GM10266 (cell line): ENCODE results near the gene CSNK1G3.

Experiments used
- DNase-seq: peaks from one replicate; pipeline ENCODE4 v3.0.0; 2012; ENCODE audit errors: extremely low spot score
- CTCF ChIP-seq: IDR thresholded peaks from 2 replicates; pipeline ENCODE4 v1.5.1; 2012; ENCODE audit warnings: mild to moderate bottlenecking, low read depth; ENCODE audit not compliant: control insufficient read depth, insufficient read depth; ENCODE audit errors: missing control alignments

Gene CSNK1G3

GRCh38 chr5:123528065-123528464, 16.1 kb downstream of the CSNK1G3 start:
- no peak for TF ChIP-seq CTCF
- no peak for DNase-seq

DNA sequence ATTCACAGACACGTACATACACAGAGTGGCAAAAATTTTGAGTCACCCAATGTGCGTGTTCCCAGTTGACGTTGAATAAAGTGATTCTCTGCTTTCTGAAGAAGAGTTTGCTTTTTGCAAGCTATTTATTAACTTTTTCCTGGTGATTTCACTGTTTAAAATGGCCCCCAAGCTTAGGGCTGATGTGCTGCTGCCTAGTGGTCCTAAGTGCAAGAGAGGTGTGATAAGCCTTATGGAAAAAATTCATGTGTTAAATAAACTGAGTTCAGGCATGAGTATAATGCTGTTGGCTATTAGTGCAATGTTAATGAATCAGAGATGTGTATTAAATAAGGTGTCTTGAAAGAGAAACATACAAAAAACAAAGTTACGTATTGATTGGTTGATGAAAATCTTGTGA, 16.9 kb downstream of the CSNK1G3 start:
- DNase-seq = no peak
- no peak for TF ChIP-seq CTCF

DNA sequence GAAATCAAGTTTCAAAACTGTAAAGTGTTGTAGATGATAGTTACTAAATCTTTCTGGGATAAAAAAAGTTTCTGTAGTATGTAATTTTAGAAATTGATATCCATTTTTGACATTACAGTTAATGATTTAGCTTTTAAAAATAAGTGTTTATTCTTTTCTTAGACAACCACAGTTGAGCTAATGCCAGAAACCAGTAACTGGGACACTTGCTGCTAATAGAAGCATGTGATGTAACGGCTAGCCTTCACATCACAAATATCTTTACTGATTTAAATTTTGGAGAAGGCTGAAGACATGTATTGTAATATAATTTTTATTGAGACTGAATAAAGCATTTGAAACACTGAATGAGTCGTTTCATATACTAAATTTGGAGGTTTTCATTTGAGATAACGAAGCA, 18.8 kb downstream of the CSNK1G3 start:
- no peak for TF ChIP-seq CTCF
- DNase-seq = no peak

DNA sequence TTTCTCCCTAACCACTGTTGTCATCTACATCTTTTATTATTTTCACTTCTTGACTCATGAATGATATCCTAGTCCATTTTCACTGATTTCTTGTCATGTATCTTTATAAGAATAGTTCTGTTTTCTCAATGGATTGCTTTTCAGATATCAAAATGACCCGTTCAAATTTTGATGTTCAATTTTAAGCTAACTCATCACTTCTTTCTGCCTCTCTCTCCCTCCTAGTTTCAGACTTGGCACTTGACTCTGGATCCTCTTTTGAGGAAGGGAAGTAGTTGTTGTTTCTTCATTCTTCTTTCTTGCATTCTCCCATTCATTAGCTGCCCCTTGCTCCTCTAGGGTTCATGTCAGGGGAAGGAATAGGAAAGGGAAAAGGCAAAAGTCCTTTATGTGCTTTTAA, 23.7 kb downstream of the CSNK1G3 start:
- no peak for TF ChIP-seq CTCF
- no peak for DNase-seq

GRCh38 chr5:123537256-123537655, 25.3 kb downstream of the CSNK1G3 start:
- TF ChIP-seq CTCF = no peak
- no peak for DNase-seq

DNA sequence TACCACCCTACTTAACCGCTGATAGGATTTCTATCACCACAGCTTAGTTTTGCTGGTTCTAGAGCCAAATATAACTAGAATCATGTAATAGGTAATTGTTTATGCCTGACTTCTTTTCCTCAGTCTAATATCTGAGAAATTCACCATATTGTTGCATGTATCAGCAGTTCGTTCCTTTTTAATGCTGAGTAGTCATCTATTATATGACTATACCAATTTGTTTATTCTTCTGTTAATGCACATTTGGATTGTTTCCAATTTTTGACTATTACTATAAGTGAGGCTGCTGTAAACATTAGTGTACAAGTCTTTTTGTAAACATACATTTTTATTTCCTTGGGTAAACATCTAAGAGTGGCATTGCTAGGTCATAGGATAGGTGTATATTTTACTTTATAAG, 25.9 kb downstream of the CSNK1G3 start:
- no peak for TF ChIP-seq CTCF
- DNase-seq = no peak

DNA sequence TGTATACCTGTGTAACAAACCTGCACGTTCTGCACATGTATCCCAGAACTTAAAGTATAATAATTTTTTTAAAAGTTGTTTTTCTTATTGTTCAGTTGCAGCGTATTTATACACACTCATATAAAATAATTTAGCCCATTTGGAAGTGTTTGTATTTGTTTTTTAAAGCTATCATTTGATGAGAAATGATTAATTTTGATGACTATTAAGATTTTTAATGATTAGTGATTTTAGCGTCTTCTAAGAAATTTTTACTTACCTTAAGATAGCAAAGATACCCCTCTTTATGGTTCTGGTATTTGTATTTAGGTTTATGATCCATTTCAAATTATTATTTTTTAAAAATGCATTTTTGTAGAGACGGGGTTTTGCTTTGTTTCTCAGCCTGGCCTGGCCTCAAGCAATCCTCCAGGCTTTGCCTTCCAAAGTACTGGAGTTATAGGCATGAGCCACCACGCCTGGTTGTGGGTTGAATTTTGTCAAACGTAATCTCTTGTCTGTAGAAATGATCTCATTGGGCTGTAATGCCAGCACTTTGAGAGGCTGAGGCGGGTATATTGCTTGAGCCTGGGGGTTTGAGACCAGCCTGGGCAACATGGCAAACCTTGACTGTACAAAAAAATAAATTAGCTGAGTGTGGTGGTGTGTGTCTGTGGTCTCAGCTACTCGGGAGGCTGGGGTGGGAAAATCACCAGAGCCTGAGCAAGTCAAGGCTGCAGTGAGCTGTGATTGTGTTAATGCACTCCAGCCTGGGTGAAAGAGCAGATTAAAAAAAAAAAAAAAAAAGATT, 26.9 kb downstream of the CSNK1G3 start:
- no peak for DNase-seq
- no peak for TF ChIP-seq CTCF
